A172 (cell line): Measurements from ENCODE around the gene DAZAP2. TPM values are rescaled to one million over a fixed set of nuclear protein-coding genes. Genes with fewer than 3 reads are reported as not detected.
A peak's percentile ranks its signal among the peaks of the same experiment; 100 is the strongest.
"Not testable (repeated sequence)": the region's sequence is repeated elsewhere in the genome, so short reads cannot be mapped to it uniquely, and the experiment has no call there.

Experiments
- DNase-seq: peaks from one replicate; pipeline ENCODE4 v3.0.0-alpha.2; 2015; ENCODE audit warnings: low spot score
- total RNA-seq: library from RNA; depleted of rRNA; stranded (reverse); fragments of >200 nt; shearing (Covaris generic); gene quantifications from 2 replicates; pipeline ENCODE4 v1.2.3, GENCODE V29; 2014

The DAZAP2 gene
- total RNA-seq, 1 experiment from 2014 or later: 187 TPM

GRCh38 chr12:51247523-51248206 is 9.0 kb downstream of the DAZAP2 start:
- no peak for DNase-seq

DNA sequence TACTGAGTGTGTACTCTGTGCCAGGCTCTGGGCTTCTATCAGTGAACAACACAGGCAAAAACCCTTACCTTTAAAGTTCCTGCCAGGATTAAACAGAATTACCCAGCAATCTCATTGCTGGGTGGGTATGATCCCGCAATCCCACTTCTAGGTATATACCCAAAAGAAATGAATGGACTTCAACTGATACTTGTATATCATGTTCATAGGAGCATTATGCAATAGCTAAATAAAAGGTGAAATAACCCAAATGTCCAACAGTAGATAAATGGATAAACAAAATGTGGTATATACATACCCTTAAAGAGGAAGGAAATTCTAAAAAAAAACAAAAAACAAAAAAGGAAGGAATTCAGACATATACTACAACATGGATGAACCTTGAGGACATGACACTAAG is 14.7 kb downstream of the DAZAP2 start:
- DNase-seq: no peak

- no peak for DNase-seq
These were observed 15.9 kb downstream of the DAZAP2 start for GRCh38 chr12:51254536-51254935.

- not testable (repeated sequence) for DNase-seq
These were observed 21.0 kb downstream of the DAZAP2 start for GRCh38 chr12:51259600-51259999.

DNA sequence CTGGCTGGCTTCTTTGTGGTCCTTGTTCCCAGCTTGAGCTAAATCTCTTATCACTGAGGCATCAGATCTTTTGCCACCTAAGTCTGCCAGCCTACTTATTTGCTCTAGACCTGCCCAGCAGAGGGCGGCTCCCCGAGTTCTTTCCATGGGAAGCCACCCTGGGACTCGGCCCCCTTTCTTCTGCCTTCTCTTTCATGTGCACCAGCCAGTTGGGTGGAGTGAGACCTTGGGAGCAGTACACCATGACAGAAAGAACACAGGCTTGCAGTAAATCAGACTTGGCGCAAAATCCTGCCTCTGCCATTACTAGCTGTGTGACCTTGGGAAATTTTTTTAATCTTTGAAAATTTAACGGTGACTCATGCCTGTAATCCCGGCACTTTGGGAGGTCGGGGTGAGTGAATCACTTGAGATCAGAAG is 24.1 kb downstream of the DAZAP2 start:
- peak; percentile 79 for DNase-seq

DNA sequence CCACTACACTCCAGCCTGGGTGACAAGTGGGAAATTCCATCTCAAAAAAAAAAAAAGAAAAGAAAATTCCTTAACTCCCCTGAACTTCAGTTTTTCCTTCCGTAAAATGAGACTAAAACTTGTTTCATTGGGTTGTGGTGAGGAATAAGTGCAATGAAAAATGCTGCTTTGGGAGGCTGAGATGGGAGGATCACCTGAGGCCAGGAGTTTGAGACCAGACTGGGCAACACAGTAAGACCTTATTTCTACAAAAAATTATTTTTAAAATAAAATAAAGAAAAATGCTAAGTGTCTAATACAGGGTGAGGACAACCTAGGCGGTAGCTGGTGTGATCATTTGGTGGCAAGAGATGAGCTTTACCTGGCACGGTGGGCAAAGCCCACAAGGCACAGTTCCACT is 24.7 kb downstream of the DAZAP2 start:
- no peak for DNase-seq

DNA sequence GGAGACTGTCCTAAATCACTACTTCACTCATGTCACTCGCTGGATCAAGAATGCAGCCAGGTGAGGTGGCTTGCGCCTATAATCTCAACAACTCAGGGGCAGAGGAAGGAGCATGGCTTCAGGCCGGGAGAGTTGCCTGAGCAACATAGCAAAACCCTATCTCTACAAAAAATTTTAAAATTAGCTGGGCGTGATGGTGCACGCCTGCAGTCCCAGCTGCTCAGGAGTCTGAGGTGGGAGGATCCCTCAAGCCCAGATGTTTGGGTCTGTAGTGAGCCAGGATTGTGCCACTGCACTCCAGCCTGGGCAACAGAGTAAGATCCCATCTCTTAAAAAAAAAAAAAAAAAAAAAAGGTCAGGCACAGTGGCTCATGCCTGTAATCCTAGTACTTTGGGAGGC is 25.7 kb downstream of the DAZAP2 start:
- no peak for DNase-seq

- no peak for DNase-seq
These were observed 26.4 kb downstream of the DAZAP2 start for GRCh38 chr12:51265024-51265423.

DNA sequence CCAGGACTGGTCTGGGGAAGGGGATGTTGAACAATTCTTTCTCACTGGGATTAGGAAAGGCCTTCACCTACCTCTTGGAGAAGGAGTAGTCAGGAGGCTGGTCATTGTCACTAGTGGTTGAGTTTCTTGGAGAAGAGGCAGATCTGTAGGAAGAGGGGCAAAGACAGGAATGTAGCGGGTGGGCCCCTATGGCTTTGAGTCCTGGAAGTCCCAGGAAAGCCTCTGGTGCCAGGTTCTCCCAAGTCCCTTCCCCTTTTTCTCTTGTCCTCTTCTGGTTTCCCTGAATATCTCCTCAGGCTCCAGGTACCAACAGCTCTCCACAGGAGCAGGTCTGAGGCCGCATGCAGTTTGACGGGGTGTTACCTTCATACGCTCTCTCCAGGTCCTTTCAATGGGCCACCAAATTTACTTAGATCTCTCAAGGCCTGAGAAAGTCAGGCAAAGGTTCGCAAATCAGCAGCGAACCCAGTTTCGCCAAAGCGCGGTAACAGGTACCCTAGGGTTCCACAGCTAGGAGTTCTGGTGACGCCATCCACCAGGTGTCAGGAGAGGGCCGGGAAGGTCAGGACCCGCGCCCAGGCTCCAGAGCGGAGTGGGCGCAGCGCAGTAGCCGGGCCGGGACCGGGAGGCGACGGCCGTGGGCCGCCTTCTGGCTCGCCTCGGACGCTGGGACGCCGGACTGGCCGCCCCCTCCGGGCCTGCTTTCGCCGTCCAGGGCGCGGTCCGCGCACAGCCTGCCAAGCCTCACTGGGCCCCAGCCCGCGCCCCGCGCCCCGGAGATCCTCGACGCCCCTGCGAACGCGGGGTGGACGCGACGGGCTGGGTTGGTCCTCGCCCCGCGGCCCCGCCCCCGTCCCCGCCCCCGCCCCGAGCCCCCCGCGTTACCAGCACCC is 30.8 kb downstream of the DAZAP2 start:
- DNase-seq: peak; percentile 36

- peak; percentile 37 for DNase-seq
These were observed 31.7 kb downstream of the DAZAP2 start, which contains the start of gene SMAGP for GRCh38 chr12:51270067-51270950. TSS of gene SMAGP (minus strand) at chr12:51270415. CDS start at chr12:51269278, 1,137 bp downstream.

- DNase-seq: peak; percentile 87
These were observed 32.4 kb downstream of the DAZAP2 start for GRCh38 chr12:51270951-51271518.

GRCh38 chr12:51272810-51273209 is 34.2 kb downstream of the DAZAP2 start:
- DNase-seq: not testable (repeated sequence)

GRCh38 chr12:51275088-51275487 is 36.5 kb downstream of the DAZAP2 start:
- DNase-seq: no peak

- no peak for DNase-seq
These were observed 42.7 kb downstream of the DAZAP2 start for GRCh38 chr12:51281202-51281924.

GRCh38 chr12:51285843-51286242 is 47.2 kb downstream of the DAZAP2 start:
- DNase-seq: no peak

- not testable (repeated sequence) for DNase-seq
These were observed 53.2 kb downstream of the DAZAP2 start for GRCh38 chr12:51291603-51292513.
